HG03342 (cell line): ENCODE measurements around the gene LDHAL6B.

Source experiments
- ATAC-seq: cut with Tn5 transposase; IDR thresholded peaks from one replicate; pipeline ENCODE4 v1.9.1; 2021; ENCODE audit warnings: mild to moderate bottlenecking, moderate library complexity; ENCODE audit not compliant: unreplicated experiment

Gene LDHAL6B

GRCh38 chr15:59216911-59217310 lies 10.3 kb downstream of the LDHAL6B start:
- no peak for ATAC-seq

- no peak for ATAC-seq
Measured at GRCh38 chr15:59217876-59218498, 11.3 kb downstream of the LDHAL6B start.

- ATAC-seq, result no peak
Measured at GRCh38 chr15:59218710-59219109, 12.1 kb downstream of the LDHAL6B start.

GRCh38 chr15:59221511-59222505 lies 15.2 kb downstream of the LDHAL6B start:
- no peak for ATAC-seq

- ATAC-seq, result no peak
Measured at GRCh38 chr15:59222906-59223550, 16.4 kb downstream of the LDHAL6B start.

- ATAC-seq, result no peak
Measured at GRCh38 chr15:59223736-59224135, 17.1 kb downstream of the LDHAL6B start.

- no peak for ATAC-seq
Measured at GRCh38 chr15:59224474-59224873, 17.8 kb downstream of the LDHAL6B start.

- no peak for ATAC-seq
Measured at GRCh38 chr15:59227021-59227420, 20.4 kb downstream of the LDHAL6B start.

- ATAC-seq, result no peak
Measured at GRCh38 chr15:59229015-59229414, 22.4 kb downstream of the LDHAL6B start.

GRCh38 chr15:59229453-59229852 lies 22.8 kb downstream of the LDHAL6B start:
- no peak for ATAC-seq

- ATAC-seq, result no peak
Measured at GRCh38 chr15:59230531-59231055, 23.9 kb downstream of the LDHAL6B start.

GRCh38 chr15:59232476-59232875 lies 25.8 kb downstream of the LDHAL6B start:
- ATAC-seq, result no peak

GRCh38 chr15:59236394-59236793 lies 29.8 kb downstream of the LDHAL6B start:
- ATAC-seq, result no peak

- ATAC-seq, result peak; percentile 53
Measured at GRCh38 chr15:59237119-59237855, 30.6 kb downstream of the LDHAL6B start.

- peak; percentile 49 for ATAC-seq
Measured at GRCh38 chr15:59237924-59238331, 31.3 kb downstream of the LDHAL6B start.

GRCh38 chr15:59240036-59240435 lies 33.4 kb downstream of the LDHAL6B start:
- no peak for ATAC-seq

- no peak for ATAC-seq
Measured at GRCh38 chr15:59242649-59243048, 36.0 kb downstream of the LDHAL6B start.

- no peak for ATAC-seq
Measured at GRCh38 chr15:59243622-59244021, 37.0 kb downstream of the LDHAL6B start.

GRCh38 chr15:59244337-59244736 lies 37.7 kb downstream of the LDHAL6B start:
- peak; percentile 91 for ATAC-seq

- no peak for ATAC-seq
Measured at GRCh38 chr15:59245559-59245958, 38.9 kb downstream of the LDHAL6B start.

- ATAC-seq, result no peak
Measured at GRCh38 chr15:59247364-59247763, 40.7 kb downstream of the LDHAL6B start.
